Activated CD8-positive, alpha-beta T cell treated with anti-CD3 and anti-CD28 coated beads for 36 hours (primary cell): ENCODE results near the gene TCAF2. TPM values are rescaled to one million over a fixed set of nuclear protein-coding genes. Genes with fewer than 3 reads are reported as not detected.
"Not testable (repeated sequence)": the region's sequence is repeated elsewhere in the genome, so short reads cannot be mapped to it uniquely, and the experiment has no call there.

Experiments
- ATAC-seq: fragments of 200-7000 bp; cut with Tn5 transposase; one replicate; pipeline ENCODE4 v1.10.0; 2021; ENCODE audit warnings: mild to moderate bottlenecking, moderate library complexity
- CTCF ChIA-PET: fragments of 350-600 bp; sonication (Branson Sonifier 250); formaldehyde crosslinking; loops from one replicate; lab custom pipeline; 2021; ENCODE audit warnings: antibody characterized with exemption; lab: Charles Lee
- POLR2A ChIA-PET: fragments of 350-600 bp; sonication (Branson Sonifier 250); formaldehyde crosslinking; loops from one replicate; lab custom pipeline; 2021; ENCODE audit warnings: antibody characterized with exemption; lab: Charles Lee
- DNase-seq: peaks from one replicate; pipeline ENCODE4 v3.0.0-alpha.2; 2020
- H3K27ac Mint-ChIP-seq: one replicate; pipeline ENCODE4 v1.8.0; 2021; ENCODE audit warnings: mild to moderate bottlenecking, mixed read lengths
- H3K27me3 Mint-ChIP-seq: one replicate; pipeline ENCODE4 v1.8.0; 2021; ENCODE audit warnings: mixed read lengths
- H3K36me3 Mint-ChIP-seq: one replicate; pipeline ENCODE4 v1.8.0; 2021; ENCODE audit warnings: low read depth, mixed read lengths
- H3K4me1 Mint-ChIP-seq: one replicate; pipeline ENCODE4 v1.8.0; 2021; ENCODE audit warnings: low read depth, mixed read lengths
- H3K4me3 Mint-ChIP-seq: one replicate; pipeline ENCODE4 v1.8.0; 2021; ENCODE audit warnings: mild to moderate bottlenecking, moderate library complexity, mixed read lengths
- H3K9me3 Mint-ChIP-seq: one replicate; pipeline ENCODE4 v1.8.0; 2021; ENCODE audit warnings: mixed read lengths
- intact Hi-C: fragments of 100-400 bp; cut with micrococcal nuclease; formaldehyde crosslinking; loops from one replicate; pipeline ENCODE4 v1.10.0; 2022
- total RNA-seq, 2 experiments: library from RNA; stranded (reverse); gene quantifications; one replicate each; pipeline ENCODE4 v1.2.3, GENCODE V29; 2021

Gene TCAF2
- total RNA-seq, 2 experiments from 2014 or later = 36.4 to 37.2 TPM

- H3K27me3 Mint-ChIP-seq, H3K36me3 Mint-ChIP-seq, H3K9me3 Mint-ChIP-seq, H3K27ac Mint-ChIP-seq, ATAC-seq, H3K4me3 Mint-ChIP-seq, H3K4me1 Mint-ChIP-seq, DNase-seq, intact Hi-C loops, POLR2A ChIA-PET, CTCF ChIA-PET: not testable (repeated sequence)
Measured at GRCh38 chr7:143632506-143632905, 11.7 kb downstream of the TCAF2 start.

GRCh38 chr7:143633013-143633618 lies 12.3 kb downstream of the TCAF2 start:
- H3K4me1 Mint-ChIP-seq, H3K4me3 Mint-ChIP-seq, H3K27ac Mint-ChIP-seq, ATAC-seq, H3K27me3 Mint-ChIP-seq, H3K9me3 Mint-ChIP-seq, POLR2A ChIA-PET, intact Hi-C loops, CTCF ChIA-PET, DNase-seq, H3K36me3 Mint-ChIP-seq: not testable (repeated sequence)

- POLR2A ChIA-PET = not testable (repeated sequence)
Measured at GRCh38 chr7:143635364-143636240, 14.8 kb downstream of the TCAF2 start.

GRCh38 chr7:143639372-143639771 lies 18.6 kb downstream of the TCAF2 start:
- ATAC-seq = not testable (repeated sequence)

More at GRCh38 chr7:143635364-143636240, 14.8 kb downstream of the TCAF2 start:
- H3K36me3 Mint-ChIP-seq, CTCF ChIA-PET, DNase-seq, H3K9me3 Mint-ChIP-seq, H3K4me1 Mint-ChIP-seq, H3K4me3 Mint-ChIP-seq, H3K27me3 Mint-ChIP-seq, H3K27ac Mint-ChIP-seq, intact Hi-C loops: not testable (repeated sequence)
- ATAC-seq = peak; percentile 75

GRCh38 chr7:143640528-143641189 lies 19.9 kb downstream of the TCAF2 start:
- H3K36me3 Mint-ChIP-seq, H3K4me3 Mint-ChIP-seq, CTCF ChIA-PET, H3K9me3 Mint-ChIP-seq, ATAC-seq, POLR2A ChIA-PET, H3K27me3 Mint-ChIP-seq, H3K27ac Mint-ChIP-seq, DNase-seq, H3K4me1 Mint-ChIP-seq, intact Hi-C loops: not testable (repeated sequence)

More at GRCh38 chr7:143639372-143639771, 18.6 kb downstream of the TCAF2 start:
- DNase-seq, POLR2A ChIA-PET, H3K4me3 Mint-ChIP-seq, H3K27me3 Mint-ChIP-seq, H3K9me3 Mint-ChIP-seq, H3K36me3 Mint-ChIP-seq, intact Hi-C loops, CTCF ChIA-PET, H3K4me1 Mint-ChIP-seq, H3K27ac Mint-ChIP-seq: not testable (repeated sequence)

- H3K4me3 Mint-ChIP-seq, intact Hi-C loops, CTCF ChIA-PET: not testable (repeated sequence)
Measured at GRCh38 chr7:143646598-143646997, 25.8 kb downstream of the TCAF2 start.

GRCh38 chr7:143649902-143650301 lies 29.1 kb downstream of the TCAF2 start:
- not testable (repeated sequence) for H3K27me3 Mint-ChIP-seq

More at GRCh38 chr7:143646598-143646997, 25.8 kb downstream of the TCAF2 start:
- H3K9me3 Mint-ChIP-seq, H3K4me1 Mint-ChIP-seq, ATAC-seq, DNase-seq, H3K27ac Mint-ChIP-seq, H3K36me3 Mint-ChIP-seq, POLR2A ChIA-PET, H3K27me3 Mint-ChIP-seq: not testable (repeated sequence)

GRCh38 chr7:143650447-143650846 lies 29.7 kb downstream of the TCAF2 start:
- intact Hi-C loops, H3K4me3 Mint-ChIP-seq, H3K27ac Mint-ChIP-seq, H3K36me3 Mint-ChIP-seq, H3K27me3 Mint-ChIP-seq, H3K9me3 Mint-ChIP-seq, POLR2A ChIA-PET, DNase-seq, CTCF ChIA-PET, H3K4me1 Mint-ChIP-seq, ATAC-seq: not testable (repeated sequence)

More at GRCh38 chr7:143649902-143650301, 29.1 kb downstream of the TCAF2 start:
- CTCF ChIA-PET, H3K27ac Mint-ChIP-seq, H3K4me3 Mint-ChIP-seq, H3K36me3 Mint-ChIP-seq, intact Hi-C loops, H3K4me1 Mint-ChIP-seq, DNase-seq, H3K9me3 Mint-ChIP-seq, ATAC-seq, POLR2A ChIA-PET: not testable (repeated sequence)

Other genes with a start within 250 kb of the TCAF2 start
- gene ZYX, start 239.6 kb upstream of the TCAF2 start, total RNA-seq = 100 to 1,000 TPM; 111 to 120 TPM
- 1 to 10 TPM; 2.4 to 2.8 TPM for gene EPHA1, start 212.1 kb upstream of the TCAF2 start, total RNA-seq
- not detected for gene TAS2R60, start 177.5 kb upstream of the TCAF2 start, total RNA-seq
- gene TAS2R41, start 143.1 kb upstream of the TCAF2 start, total RNA-seq = not detected
- under 1 TPM; 0.36 to 0.83 TPM for gene CTAGE15, start 49.2 kb upstream of the TCAF2 start, total RNA-seq
- gene CTAGE6, start 136.7 kb downstream of the TCAF2 start, total RNA-seq = 1 to 10 TPM; 1.3 to 1.7 TPM